Mucosa of descending colon (tissue), 3 donors: ENCODE measurements around the gene ENTPD1. TPM values are rescaled to one million over a fixed set of nuclear protein-coding genes. Genes with fewer than 3 reads are reported as not detected.

Experiments used
- ATAC-seq: fragments of 200-7000 bp; cut with Tn5 transposase; one replicate; pipeline ENCODE4 v1.9.1; 2020; ENCODE audit warnings: mild to moderate bottlenecking, moderate library complexity
- DNase-seq, 3 donors: peaks; one replicate each; pipeline ENCODE4 v3.0.0-alpha.2; 2020
- H3K36me3 ChIP-seq: fragments of 200-600 bp; one replicate; pipeline ENCODE4 v1.8.0; 2021; ENCODE audit warnings: low read depth, mild to moderate bottlenecking
- H3K4me1 ChIP-seq: fragments of 200-600 bp; one replicate; pipeline ENCODE4 v1.8.0; 2021; ENCODE audit warnings: low read depth, mild to moderate bottlenecking
- H3K4me3 ChIP-seq: fragments of 200-600 bp; one replicate; pipeline ENCODE4 v1.8.0; 2021; ENCODE audit warnings: mild to moderate bottlenecking
- H3K9me3 ChIP-seq: fragments of 200-600 bp; one replicate; pipeline ENCODE4 v1.8.0; 2021; ENCODE audit warnings: mild to moderate bottlenecking
- CTCF ChIP-seq: fragments of 200-600 bp; IDR thresholded peaks from one replicate; pipeline ENCODE4 v1.8.0; 2022; ENCODE audit warnings: antibody characterized with exemption, mild to moderate bottlenecking
- intact Hi-C, 2 donors: fragments of 100-400 bp; cut with DNase I in 1 of 2; cut with micrococcal nuclease in 1 of 2; formaldehyde crosslinking; loops; one replicate each; pipeline versions ENCODE4 v1.11.0 to v1.11.1; 2022; cut with DNase I, micrococcal nuclease
- total RNA-seq, 3 donors: library from RNA; stranded (reverse); fragmentation: NEBNext Ultra II Directional in 2 of 3; extraction: Animal tissue kit (Norgen Biotek cat#: 25700) in 2 of 3; gene quantifications; one replicate each; pipeline versions ENCODE4 v1.2.1 to v1.2.4, GENCODE V29; 2021 to 2023
- donor health status: DM: no; HTN: no; CAD: no; lungs with moderate emphysema.
- donor health status: DM: no; HTN: no; CAD: no.
- donor health status: DM: no; HTN: yes; CAD: no.

The ENTPD1 gene
- total RNA-seq, 3 donors from 2014 or later = 7.1 to 20.3 (median 7.2) TPM

- DNase-seq (no peak), ATAC-seq (no peak)
- H3K9me3 ChIP-seq = no peaks in the 10 kb centered on the region
- H3K36me3 ChIP-seq = no peaks in the 10 kb centered on the region
- H3K4me1 ChIP-seq = no peaks in the 10 kb centered on the region
- no peak for TF ChIP-seq CTCF
- intact Hi-C loops = no loop called here
- no peak overlapping the region for H3K4me3 ChIP-seq
These were observed 120.8 kb downstream of the ENTPD1 start for GRCh38 chr10:95876756-95877155.

GRCh38 chr10:95877881-95878280, 121.9 kb downstream of the ENTPD1 start:
- intact Hi-C loops = no loop called here
- Histone ChIP-seq H3K4me3 (no peak overlapping the region), H3K9me3 (no peaks in the 10 kb centered on the region), H3K4me1 (no peaks in the 10 kb centered on the region), H3K36me3 (no peaks in the 10 kb centered on the region)
- DNase-seq = no peak
- ATAC-seq = no peak
- TF ChIP-seq CTCF = no peak

GRCh38 chr10:95880704-95881103, 124.7 kb downstream of the ENTPD1 start:
- H3K4me1 ChIP-seq = no peaks in the 10 kb centered on the region
- no peaks in the 10 kb centered on the region for H3K9me3 ChIP-seq
- H3K36me3 ChIP-seq = no peaks in the 10 kb centered on the region
- ATAC-seq (no peak), DNase-seq (no peak)
- intact Hi-C loops = no loop called here
- no peak overlapping the region for H3K4me3 ChIP-seq
- TF ChIP-seq CTCF = no peak

GRCh38 chr10:95881316-95881715, 125.4 kb downstream of the ENTPD1 start:
- no peak for DNase-seq
- H3K36me3 ChIP-seq = no peaks in the 10 kb centered on the region
- H3K4me3 ChIP-seq = no peak overlapping the region
- no peak for TF ChIP-seq CTCF
- H3K9me3 ChIP-seq = no peaks in the 10 kb centered on the region
- intact Hi-C loops = no loop called here
- H3K4me1 ChIP-seq = no peaks in the 10 kb centered on the region
- no peak for ATAC-seq

- ATAC-seq (peak; percentile 65), DNase-seq (no peak)
- intact Hi-C loops = no loop called here
- H3K36me3 ChIP-seq = no peaks in the 10 kb centered on the region
- no peak overlapping the region for H3K4me3 ChIP-seq
- TF ChIP-seq CTCF = no peak
- no peaks in the 10 kb centered on the region for H3K9me3 ChIP-seq
- no peaks in the 10 kb centered on the region for H3K4me1 ChIP-seq
These were observed 133.9 kb downstream of the ENTPD1 start for GRCh38 chr10:95889830-95890229.
